RPMI8226 (cell line): ENCODE results near the gene DNAH2.
A peak's percentile ranks its signal among the peaks of the same experiment; 100 is the strongest.

Source experiments
- DNase-seq: peaks from one replicate; pipeline ENCODE4 v3.0.0-alpha.2; 2015

DNAH2 gene

DNA sequence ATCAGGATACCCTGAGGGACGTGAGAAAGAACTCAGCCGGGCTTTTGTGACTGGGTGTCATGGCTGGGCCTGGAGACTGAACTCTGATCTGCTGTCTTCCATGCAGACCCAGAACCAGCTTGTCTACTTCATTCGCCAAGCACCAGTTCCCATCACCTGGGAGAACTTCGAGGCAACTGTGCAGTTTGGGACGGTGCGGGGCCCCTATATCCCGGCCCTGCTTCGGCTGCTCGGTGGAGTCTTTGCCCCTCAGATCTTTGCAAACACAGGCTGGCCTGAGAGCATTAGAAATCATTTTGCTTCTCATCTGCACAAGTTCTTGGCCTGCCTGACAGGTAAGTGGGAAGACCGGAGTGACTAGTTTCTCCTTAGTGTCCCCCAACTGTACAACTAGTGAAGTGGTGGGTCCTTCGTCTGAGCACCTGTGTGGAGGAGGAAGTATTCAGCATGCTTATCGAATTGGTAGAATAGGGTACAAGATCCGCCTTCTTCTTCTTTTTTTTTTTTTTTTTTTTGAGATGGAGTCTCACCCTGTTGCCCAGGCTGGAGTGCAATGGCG, 15.5 kb downstream of the DNAH2 start:
- DNase-seq = no peak

DNA sequence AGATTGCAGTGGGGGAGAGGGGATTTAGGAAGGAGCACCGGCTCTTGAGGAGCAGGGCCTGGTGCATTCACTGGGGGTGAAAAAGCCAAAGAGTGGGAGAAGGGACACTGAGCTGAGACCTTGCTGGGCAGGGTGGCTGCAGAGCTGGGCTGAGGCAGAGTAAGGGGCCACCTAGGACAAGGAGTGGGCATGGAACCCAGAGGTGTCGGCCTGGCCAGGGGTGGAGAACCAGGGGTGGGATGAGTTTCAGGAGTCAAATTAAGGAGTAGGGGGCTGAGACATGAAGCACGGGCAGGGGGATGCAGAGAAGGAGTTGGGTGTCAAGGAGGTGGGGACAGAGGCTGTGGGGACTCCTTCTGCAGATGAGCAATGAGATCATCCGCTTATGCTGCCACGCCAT, 20.1 kb downstream of the DNAH2 start:
- DNase-seq = no peak

DNA sequence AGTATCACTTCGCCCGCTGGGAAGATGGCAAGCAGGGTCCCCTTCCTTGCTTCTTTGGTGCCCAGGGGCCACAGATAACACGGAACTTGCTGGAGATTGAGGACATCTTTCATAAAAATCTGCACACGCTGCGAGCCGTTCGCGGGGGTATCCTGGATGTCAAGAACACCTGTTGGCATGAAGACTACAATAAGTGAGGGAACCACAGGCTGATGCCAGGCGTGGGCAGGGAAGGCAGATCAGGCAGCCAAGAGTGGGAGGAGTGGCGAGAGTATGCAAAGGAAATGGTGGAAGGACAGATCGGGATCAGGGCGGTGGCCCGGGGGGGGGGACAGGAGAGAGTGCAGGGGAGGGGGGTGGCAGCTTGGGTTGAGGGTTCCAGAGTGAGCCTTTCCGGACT, 22.2 kb downstream of the DNAH2 start:
- DNase-seq = no peak

DNA sequence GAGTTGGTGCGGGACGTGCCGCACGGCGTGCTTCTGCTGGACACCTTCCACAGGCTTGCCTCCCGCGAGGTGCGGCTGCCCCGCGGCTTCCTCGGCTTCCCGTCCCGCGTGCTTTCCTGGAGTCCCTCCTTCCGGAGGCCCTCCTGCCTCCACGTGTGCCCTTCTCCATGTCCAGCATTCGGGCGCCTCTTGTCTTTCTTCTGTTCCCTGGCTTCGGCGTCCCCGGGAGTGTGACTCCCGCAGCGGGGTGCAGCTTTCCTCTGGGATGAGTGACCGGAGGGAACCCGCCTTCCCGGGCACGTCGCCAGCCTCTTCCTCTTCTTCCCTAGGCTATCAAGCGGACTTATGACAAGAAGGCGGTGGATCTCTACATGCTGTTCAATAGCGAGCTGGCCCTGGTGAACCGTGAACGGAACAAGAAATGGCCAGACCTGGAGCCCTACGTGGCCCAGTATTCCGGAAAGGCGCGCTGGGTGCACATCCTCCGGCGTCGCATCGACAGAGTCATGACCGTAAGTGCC, 23.0 kb downstream of the DNAH2 start:
- DNase-seq = no peak

DNA sequence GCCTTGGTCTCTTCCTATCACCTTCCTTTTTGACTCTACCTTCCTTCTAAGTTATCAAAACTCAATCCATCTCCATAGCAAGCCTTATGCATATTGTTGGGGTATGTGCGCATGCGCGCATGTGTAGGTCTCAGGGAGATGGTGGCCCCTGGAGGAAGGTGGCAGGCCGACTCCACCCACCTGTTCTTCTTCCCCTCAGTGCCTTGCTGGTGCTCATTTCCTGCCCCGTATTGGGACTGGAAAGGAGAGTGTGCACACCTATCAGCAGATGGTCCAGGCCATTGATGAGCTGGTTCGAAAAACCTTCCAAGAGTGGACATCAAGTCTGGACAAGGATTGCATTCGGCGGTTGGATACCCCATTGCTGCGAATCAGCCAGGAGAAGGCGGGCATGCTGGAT, 25.2 kb downstream of the DNAH2 start:
- peak; percentile 78 for DNase-seq

DNA sequence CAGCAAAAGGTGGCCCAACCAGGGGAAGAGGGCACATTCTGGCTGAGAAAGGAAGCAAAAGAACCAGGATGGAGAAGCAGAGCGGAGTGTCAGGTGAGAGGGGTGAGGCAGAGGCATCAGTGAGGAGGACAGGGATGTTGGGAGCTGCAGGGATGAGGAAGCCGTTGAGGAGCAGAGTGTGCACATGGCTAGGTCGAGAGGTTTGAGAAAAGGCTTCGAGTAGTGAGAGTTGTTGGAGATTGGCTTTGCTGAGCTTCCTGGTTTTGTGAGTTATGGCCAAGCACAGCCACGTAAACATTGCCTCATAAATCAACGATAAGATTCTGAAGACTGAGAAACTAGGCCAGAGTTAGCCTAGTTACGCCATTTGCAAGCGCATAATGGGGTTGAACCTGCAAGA, 26.9 kb downstream of the DNAH2 start:
- no peak for DNase-seq

DNA sequence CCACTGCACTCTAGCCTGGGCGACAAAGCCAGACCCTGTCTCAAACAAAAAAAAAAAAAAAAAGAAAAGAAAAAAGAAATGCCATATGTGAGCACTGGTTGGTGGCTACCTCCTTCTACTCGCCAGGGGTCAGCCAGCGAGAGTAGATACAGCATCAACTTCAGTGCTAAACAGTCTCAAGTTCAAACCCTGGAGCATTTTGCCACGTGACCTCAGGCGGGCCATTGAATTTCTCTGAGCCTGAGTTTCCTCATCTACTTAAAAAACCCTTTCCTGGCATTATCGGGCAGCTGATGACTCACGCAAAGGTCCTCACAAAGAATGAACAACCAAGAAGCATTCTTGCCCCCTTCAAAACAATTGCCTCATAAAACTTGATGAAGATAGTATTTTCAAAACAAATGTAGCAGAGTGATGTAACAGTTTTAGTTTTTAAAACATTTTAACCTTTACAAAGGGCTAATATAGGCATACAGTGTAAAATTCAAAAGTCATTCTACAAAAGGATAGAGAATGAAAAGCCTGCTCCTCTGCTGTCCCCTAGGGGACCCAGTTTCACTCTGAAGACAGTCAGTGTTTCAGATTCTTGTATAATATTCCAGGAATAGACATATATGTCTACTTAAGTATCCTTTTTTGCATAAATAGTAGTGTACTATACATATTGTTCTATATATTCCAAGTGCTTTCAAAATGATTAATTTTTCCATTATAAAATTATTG, 28.4 kb downstream of the DNAH2 start:
- no peak for DNase-seq

DNA sequence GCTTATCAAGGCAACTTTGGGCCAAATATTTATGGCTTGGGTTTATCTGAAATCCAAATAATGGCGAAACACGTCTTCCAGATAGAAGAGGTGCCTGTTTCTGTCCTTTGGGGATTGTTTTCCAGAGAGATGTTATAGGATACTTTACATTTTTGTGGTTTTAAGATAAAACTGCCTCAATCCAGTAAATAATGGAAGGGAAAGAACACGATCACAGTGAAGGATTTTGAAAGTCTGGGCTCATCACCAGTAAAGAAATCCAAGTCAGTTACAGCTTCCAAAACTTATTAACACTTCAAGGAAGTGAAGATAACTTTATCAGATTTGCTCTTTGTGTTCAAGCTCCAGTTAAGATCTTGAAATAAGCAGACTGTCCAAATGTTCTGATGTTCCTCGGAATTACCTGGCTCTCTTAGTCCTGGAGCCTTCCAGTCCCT, 30.1 kb downstream of the DNAH2 start:
- no peak for DNase-seq

DNA sequence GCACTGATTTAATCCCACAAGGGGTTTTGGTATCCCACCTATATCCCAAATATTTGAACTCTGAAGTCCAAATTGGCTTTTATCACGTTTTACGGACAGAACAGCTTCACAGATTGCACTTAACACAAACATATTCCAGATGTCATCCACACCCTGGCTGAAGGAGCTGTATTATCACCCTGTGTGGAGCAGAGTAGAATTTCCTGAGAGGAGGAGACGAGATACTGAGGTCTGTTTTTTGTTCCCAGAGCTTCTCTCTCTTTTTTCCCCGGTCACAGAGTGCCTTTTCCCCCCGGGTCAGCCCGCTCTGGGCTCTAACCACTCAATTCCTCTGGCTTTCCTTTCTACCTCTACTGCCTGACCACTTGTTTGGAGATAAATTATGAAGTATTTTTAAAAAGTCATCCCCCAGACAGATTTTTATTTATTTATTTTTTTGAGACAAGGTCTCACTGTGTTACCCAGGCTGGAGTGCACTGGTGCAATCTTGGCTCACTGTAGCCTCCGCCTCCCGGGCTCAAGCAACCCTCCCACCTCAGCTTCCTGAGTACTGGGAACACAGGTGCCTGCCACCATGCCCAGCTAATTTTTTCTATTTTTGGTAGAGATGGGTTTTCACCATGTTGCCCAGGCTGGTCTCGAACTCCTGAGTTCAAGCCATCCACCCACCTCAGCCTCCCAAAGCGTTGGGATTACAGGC, 30.7 kb downstream of the DNAH2 start:
- DNase-seq = no peak

DNA sequence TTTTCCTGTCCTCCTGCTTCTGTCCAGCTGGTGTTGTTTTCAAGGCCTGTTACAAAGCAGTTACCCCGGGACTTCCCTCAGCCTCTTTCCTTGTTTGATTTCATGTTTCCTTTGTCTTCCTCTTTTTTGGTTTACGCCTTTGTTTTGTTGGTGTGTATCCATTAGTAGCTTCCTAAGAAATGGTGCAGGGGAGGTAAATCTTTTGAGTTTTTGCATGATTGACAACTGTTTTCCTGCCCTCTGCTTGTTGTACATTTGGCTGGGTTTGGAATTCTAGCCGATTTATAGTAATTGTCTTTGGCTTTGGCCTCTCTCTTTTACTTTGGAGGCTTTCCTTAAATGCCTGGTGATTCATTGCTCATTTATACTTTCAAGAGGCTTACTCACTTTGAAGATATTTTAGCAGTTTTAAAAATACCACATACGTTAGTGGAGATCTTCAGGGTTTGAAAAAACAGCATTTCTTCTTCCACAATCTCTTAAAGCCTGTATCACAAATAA, 32.8 kb downstream of the DNAH2 start:
- DNase-seq = no peak

DNA sequence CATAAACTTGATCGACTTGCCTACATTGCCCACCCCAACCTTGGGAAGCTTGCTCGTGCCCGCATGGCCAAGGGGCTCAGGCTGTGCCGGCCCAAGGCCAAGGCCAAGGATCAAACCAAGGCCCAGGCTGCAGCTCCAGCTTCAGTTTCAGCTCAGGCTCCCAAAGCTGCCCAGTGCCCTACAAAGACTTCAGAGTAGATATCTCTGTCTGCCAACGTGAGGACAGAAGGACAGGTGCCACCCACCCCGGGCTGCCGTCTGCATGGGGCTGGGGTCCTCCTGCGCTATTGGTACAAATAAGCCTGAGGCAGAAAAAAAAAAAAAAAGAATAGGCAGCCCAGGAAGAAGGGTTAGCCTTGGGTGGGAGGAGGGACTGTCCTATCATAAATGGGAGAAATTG, 37.1 kb downstream of the DNAH2 start:
- no peak for DNase-seq

DNA sequence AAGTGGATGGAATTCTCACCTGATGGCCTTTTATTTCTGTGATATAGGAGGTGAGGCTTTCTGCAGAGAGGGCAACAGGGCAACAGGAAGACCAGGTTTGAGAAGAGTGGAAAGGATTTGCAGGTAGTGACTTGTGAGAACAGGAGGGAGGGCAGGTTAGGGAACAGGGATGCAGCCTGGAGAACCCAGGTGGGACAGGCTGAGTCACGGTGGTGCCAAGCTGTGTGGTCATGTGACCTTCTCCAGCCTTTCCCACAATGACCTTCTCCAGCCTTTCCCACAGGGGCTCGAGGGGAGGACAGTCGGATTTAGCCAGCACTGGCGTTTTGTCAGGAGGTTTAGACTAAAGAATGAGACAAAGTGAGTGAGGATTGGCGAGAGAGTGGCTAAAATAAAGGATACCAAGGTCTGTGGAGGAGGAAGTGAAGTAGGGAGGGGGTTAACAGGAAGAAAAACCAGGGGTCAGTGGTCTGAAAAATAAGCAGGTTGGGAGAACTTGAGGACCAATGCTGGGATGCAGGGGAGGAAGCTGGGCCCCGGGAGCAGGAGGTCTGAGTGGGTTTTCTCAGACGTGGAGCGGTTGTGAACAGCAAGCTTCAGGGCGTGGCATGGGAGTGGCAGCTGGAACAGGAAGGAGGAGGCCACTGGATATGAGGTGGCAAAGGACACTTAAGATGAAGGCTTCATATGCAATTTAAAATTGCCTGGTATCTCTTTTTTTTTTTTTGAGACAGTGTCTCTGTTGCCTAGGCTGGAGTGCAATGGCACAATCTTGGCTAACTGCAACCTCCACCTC, 37.7 kb downstream of the DNAH2 start:
- no peak for DNase-seq

DNA sequence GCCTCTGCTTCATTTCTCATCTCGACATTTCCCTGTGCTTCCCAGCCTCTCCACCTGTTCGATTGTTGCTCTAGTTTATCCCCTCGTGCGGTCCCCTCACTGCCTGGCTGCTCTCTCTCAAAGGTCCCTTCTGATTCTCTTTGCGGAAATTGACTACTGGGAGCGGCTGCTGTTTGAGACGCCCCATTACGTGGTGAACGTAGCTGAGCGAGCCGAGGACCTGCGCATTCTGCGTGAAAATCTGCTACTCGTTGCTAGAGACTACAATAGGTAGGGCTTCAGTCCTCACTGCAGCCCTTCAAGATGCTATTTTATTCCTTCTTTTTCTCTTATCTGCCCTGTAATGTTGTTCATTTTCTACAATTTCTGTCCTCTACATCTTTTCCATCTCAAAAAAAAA, 39.4 kb downstream of the DNAH2 start:
- DNase-seq = no peak

DNA sequence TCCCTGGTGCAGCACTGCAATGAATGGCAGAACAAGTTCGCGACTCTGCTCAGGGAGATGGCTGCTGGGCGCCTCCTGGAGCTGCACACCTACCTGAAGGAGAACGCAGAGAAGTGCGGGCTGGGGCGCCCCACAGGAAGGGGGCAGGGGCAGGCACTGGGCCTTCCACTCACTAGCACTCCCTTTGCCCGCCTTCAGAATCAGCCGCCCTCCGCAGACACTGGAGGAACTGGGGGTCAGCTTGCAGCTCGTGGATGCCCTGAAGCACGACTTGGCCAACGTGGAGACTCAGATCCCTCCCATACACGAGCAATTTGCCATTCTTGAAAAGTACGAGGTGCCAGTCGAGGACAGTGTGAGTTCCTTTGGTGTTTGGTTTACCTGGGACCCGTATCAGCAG, 46.4 kb downstream of the DNAH2 start:
- no peak for DNase-seq

DNA sequence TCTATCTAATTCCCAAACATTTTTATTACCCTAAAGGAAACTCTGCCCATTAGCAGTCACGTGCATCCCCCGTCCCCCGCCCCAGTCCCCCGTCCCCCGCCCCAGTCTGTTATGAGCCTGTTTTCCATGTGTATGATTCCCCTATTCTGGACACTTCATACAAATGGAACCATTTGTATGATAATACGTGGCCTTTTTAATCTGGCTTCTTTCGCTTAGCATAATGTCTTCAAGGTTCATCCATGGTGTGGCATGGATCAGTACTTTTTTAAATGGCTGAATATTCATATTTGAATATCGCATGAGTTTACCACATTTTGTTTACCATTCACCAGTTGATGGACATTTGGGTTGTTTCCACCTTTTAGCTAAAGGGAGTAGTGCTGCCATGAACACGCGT, 49.5 kb downstream of the DNAH2 start:
- DNase-seq = no peak

DNA sequence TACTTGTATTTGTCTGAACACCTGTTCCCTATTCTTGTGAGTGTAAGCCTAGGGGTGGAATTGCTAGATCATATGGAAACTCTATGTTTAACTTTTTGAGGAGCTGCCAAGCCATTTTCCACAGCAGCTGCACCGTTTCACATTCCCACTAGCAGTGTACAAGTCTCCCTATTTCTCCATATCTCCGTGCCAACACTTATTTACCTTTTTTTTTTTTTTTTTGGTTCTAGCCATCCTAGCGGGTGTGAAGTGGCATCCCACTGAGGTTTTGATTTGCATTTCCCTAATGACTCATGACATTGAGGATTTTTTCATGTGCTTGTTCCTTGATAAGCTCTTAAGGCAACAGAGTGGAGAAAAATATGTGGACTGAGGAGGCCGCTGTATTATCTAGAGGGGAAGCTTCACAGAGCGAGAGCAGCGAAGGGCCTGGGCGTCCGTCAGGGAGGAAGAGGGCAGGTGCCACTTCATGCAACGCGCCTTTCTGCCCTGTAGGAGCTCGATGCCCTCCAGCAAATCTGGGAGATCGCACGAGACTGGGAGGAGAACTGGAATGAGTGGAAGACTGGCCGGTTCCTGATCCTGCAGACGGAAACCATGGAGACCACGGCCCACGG, 50.0 kb downstream of the DNAH2 start:
- no peak for DNase-seq

DNA sequence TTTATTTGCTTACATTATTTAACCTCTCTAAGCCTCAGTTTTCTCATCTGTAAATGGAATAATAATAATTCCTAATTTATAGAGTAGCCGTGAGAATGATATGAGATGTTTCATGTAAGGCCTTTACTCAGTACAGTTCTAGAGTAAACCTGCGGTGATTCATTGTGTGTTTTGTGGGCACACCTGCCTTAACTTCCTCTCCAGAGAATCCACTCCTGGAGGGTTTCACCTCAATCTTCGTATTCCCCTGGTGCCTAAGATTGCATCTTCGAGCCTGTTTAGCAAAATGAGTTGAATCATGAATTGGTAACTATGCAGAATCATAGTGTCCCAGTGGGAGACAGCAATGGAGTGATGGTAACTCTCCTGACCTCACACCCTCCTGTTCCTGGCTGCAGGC, 52.3 kb downstream of the DNAH2 start:
- DNase-seq = no peak

DNA sequence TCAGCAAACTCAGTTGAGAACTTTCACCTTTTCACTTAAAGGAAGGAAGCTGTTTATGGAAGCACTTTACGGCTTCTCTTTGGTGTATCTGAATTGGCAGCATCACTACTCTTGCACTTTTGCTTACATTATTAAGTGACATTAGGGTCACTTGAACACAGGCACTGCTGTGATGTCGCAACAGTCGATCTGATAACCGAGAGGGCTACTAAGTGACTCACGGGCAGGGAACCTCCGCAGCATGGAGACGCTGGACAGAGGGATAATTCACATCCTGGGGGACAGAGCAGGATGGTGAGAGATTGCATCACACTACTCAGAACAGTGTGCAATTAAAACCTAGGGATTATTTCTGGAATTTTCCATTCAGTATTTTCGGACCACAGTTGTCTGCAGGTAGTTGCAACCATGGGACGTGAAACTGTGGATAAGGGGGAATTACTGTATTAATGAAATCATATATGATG, 56.5 kb downstream of the DNAH2 start:
- no peak for DNase-seq

DNA sequence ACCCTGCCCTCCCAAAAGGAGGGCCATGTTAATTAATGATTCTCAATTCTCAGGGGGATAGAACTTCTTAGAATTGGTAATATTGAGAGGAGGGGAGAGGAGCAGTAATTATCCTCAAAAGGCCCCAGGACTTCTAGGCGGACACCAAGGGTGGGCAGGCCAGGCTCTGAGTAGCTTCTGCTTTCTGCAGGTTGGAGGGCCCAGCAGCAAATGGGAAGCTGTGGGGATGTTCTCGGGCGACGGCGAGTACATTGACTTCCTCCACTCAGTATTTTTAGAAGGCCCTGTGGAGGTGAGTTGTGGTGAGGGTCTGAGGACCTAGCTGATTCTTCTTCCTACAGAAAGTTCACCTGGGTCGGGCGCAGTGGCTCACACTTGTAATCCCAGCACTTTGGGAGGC, 57.5 kb downstream of the DNAH2 start:
- DNase-seq = no peak

DNA sequence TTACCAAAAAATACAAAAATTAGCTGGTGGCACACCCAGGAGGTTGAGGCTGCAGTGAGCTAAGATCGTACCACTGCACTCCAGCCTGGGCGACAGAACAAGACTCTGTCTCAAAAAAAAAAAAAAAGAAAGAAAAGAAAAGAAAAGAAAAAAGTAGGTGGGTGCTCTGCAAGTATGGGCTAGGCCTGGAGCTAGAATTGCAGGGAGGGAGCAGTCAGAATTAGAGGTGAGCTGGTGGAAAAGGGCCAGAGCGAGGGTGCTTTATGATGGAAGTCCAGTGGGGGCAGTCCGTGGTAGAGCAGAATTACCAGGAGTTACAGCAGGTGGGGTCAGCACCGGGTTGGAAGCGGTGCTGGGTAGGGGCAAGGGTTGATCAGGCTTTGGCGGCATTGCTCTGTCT, 59.5 kb downstream of the DNAH2 start:
- DNase-seq = no peak

DNA sequence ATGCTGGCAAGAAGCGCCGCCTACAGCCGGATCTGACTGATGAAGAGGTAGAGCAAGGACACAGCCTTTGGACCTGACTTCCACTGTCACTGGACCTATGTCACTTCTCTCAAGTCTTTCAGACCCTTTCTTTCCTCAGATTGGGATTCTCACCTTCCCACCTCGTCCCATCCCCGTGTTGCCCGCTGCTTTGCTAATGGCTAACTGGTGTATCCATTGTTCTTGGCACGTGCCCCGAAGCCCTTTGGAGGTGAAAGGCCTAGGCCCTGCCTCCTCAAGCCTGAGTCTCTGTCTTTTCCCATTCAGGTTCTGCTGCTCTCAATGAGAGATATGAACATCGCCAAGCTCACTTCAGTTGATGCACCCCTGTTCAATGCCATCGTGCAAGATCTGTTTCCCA, 63.2 kb downstream of the DNAH2 start:
- DNase-seq = no peak

DNA sequence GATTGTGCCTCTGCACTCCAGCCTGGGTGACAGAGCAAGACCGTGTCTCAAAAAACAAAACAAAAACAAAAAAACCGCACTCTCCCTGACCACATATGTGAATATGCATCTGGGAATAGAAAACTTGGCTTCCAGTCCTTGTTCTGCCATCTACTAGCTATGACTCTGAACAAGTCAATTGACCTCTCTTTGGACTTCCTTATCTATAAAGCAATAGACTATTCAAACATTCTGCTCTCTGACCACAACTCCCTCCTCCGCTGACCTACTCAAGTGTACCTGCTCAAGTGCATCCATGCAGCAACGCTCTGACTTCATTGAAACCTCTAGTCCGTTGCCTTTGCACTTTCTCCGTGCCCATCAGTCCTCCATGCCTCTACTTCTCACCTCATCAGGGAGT, 63.9 kb downstream of the DNAH2 start:
- DNase-seq = no peak

DNA sequence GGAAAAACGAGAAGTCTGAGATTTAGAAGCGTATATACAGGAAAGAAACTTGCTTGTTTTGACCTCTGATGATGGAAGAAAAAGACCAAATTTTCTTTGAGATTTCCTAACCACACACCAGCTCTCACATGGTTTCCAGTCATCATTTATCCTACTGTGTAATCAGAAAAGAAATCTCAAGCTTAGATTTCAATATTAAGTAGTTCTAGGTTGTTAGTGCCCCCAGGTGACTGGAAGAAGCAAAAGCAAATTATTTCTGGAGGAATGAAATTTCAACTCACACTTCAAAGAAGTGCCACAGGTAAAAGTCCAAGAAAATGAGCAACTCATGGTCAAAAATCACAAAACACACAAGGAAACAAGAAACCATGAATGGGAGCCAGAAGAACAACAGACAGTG, 64.7 kb downstream of the DNAH2 start:
- DNase-seq = no peak
